WTC11 (cell line): ENCODE results near the gene LRP10. TPM values are rescaled to one million over a fixed set of nuclear protein-coding genes. Genes with fewer than 3 reads are reported as not detected.

Experiments
- ATF1 ChIP-seq: sonication (generic); formaldehyde crosslinking; IDR thresholded peaks from 2 replicates; pipeline ENCODE4 v1.8.1; 2023; ENCODE audit warnings: mild to moderate bottlenecking, moderate library complexity, missing genetic modification reagents
- CREB1 ChIP-seq: sonication (generic); formaldehyde crosslinking; IDR thresholded peaks from 2 replicates; pipeline ENCODE4 v1.8.0; 2023; ENCODE audit warnings: mild to moderate bottlenecking, missing genetic modification reagents
- CREM ChIP-seq: sonication (generic); formaldehyde crosslinking; IDR thresholded peaks from 2 replicates; pipeline ENCODE4 v1.8.1; 2022; ENCODE audit warnings: mild to moderate bottlenecking, missing genetic modification reagents, moderate library complexity
- GTF2I ChIP-seq: fragments of 250-450 bp; sonication (Bioruptor Pico); conservative IDR thresholded peaks from 2 replicates; pipeline ENCODE4 v1.4.0; 2021; ENCODE audit warnings: mild to moderate bottlenecking
- HMGA2 ChIP-seq: fragments of 250-450 bp; sonication (Bioruptor Pico); IDR thresholded peaks from 2 replicates; pipeline ENCODE4 v1.4.0; 2021; ENCODE audit warnings: mild to moderate bottlenecking, moderate library complexity
- JAZF1 ChIP-seq: fragments of 250-450 bp; sonication (Bioruptor Pico); IDR thresholded peaks from 2 replicates; pipeline ENCODE4 v1.9.0; 2021; ENCODE audit warnings: moderate library complexity, mild to moderate bottlenecking, inconsistent platforms
- NFYB ChIP-seq: sonication (generic); formaldehyde crosslinking; conservative IDR thresholded peaks from 2 replicates; pipeline ENCODE4 v1.8.0; 2022; ENCODE audit warnings: low read depth, missing genetic modification reagents
- NR1H2 ChIP-seq: sonication (generic); formaldehyde crosslinking; IDR thresholded peaks from 2 replicates; pipeline ENCODE4 v1.9.0; 2021; ENCODE audit warnings: mild to moderate bottlenecking, moderate library complexity, missing genetic modification reagents
- PRRX2 ChIP-seq: fragments of 250-450 bp; sonication (Bioruptor Pico); IDR thresholded peaks from 2 replicates; pipeline ENCODE4 v1.8.0; 2021; ENCODE audit warnings: mild to moderate bottlenecking
- TCF7 ChIP-seq: sonication (generic); formaldehyde crosslinking; IDR thresholded peaks from 2 replicates; pipeline ENCODE4 v1.8.0; 2022; ENCODE audit warnings: mild to moderate bottlenecking, low read depth, missing genetic modification reagents, moderate library complexity
- TEAD4 ChIP-seq: sonication (generic); formaldehyde crosslinking; IDR thresholded peaks from 2 replicates; pipeline ENCODE4 v1.8.0; 2022; ENCODE audit warnings: mild to moderate bottlenecking, missing genetic modification reagents
- ZBTB21 ChIP-seq: sonication (generic); formaldehyde crosslinking; IDR thresholded peaks from 2 replicates; pipeline ENCODE4 v1.8.1; 2023; ENCODE audit warnings: mild to moderate bottlenecking, missing genetic modification reagents, borderline replicate concordance
- ZNF219 ChIP-seq: sonication (generic); formaldehyde crosslinking; IDR thresholded peaks from 2 replicates; pipeline ENCODE4 v1.8.0; 2023; ENCODE audit warnings: missing genetic modification reagents, mild to moderate bottlenecking, borderline replicate concordance
- ZNF232 ChIP-seq: sonication (generic); formaldehyde crosslinking; IDR thresholded peaks from 2 replicates; pipeline ENCODE4 v1.8.0; 2022; ENCODE audit warnings: mild to moderate bottlenecking, missing genetic modification reagents
- ZNF671 ChIP-seq: fragments of 250-450 bp; sonication (Bioruptor Pico); IDR thresholded peaks from 2 replicates; pipeline ENCODE4 v1.8.0; 2021; ENCODE audit warnings: mild to moderate bottlenecking
- total RNA-seq: library from RNA; stranded (reverse); gene quantifications from 3 replicates; pipeline ENCODE4 v1.2.3, GENCODE V29; 2021
- TF ChIP-seq, protein P1 (sequence below): sonication (generic); formaldehyde crosslinking; IDR thresholded peaks from 2 replicates; pipeline ENCODE4 v1.8.0; 2022; ENCODE audit warnings: mild to moderate bottlenecking, missing genetic modification reagents
- TF ChIP-seq, protein P2 (sequence below): sonication (generic); formaldehyde crosslinking; conservative IDR thresholded peaks from 2 replicates; pipeline ENCODE4 v1.8.1; 2023; ENCODE audit warnings: mild to moderate bottlenecking, low read depth, missing genetic modification reagents, moderate library complexity
- TF ChIP-seq, protein P3 (sequence below): sonication (generic); formaldehyde crosslinking; IDR thresholded peaks from 2 replicates; pipeline ENCODE4 v1.8.1; 2023; ENCODE audit warnings: mild to moderate bottlenecking, moderate library complexity, missing genetic modification reagents
- TF ChIP-seq, protein P4 (sequence below): fragments of 250-450 bp; sonication (Bioruptor Pico); IDR thresholded peaks from 2 replicates; pipeline ENCODE4 v1.9.0; 2021; ENCODE audit warnings: mild to moderate bottlenecking
- TF ChIP-seq, protein P5 (sequence below): sonication (generic); formaldehyde crosslinking; conservative IDR thresholded peaks from 2 replicates; pipeline ENCODE4 v1.8.1; 2022; ENCODE audit warnings: mild to moderate bottlenecking, missing genetic modification reagents
- TF ChIP-seq, protein P6 (sequence below): sonication (generic); formaldehyde crosslinking; IDR thresholded peaks from 2 replicates; pipeline ENCODE4 v1.8.1; 2023; ENCODE audit warnings: mild to moderate bottlenecking, missing genetic modification reagents
- TF ChIP-seq, protein P7 (sequence below): sonication (generic); formaldehyde crosslinking; IDR thresholded peaks from 2 replicates; pipeline ENCODE4 v1.8.0; 2022; ENCODE audit warnings: mild to moderate bottlenecking, missing genetic modification reagents
- TF ChIP-seq, protein P8 (sequence below): fragments of 250-450 bp; sonication (Bioruptor Pico); IDR thresholded peaks from 2 replicates; pipeline ENCODE4 v2.1.2; 2022; ENCODE audit warnings: mild to moderate bottlenecking, moderate library complexity
- TF ChIP-seq, protein P9 (sequence below): sonication (generic); formaldehyde crosslinking; IDR thresholded peaks from 2 replicates; pipeline ENCODE4 v1.8.1; 2022; ENCODE audit warnings: low read depth, mild to moderate bottlenecking, moderate library complexity, missing genetic modification reagents, borderline replicate concordance
- TF ChIP-seq, protein P10 (sequence below): sonication (generic); formaldehyde crosslinking; IDR thresholded peaks from 2 replicates; pipeline ENCODE4 v1.8.1; 2022; ENCODE audit warnings: missing genetic modification reagents, borderline replicate concordance

The LRP10 gene
- total RNA-seq, 1 experiment from 2014 or later: 24.0 TPM

DNA sequence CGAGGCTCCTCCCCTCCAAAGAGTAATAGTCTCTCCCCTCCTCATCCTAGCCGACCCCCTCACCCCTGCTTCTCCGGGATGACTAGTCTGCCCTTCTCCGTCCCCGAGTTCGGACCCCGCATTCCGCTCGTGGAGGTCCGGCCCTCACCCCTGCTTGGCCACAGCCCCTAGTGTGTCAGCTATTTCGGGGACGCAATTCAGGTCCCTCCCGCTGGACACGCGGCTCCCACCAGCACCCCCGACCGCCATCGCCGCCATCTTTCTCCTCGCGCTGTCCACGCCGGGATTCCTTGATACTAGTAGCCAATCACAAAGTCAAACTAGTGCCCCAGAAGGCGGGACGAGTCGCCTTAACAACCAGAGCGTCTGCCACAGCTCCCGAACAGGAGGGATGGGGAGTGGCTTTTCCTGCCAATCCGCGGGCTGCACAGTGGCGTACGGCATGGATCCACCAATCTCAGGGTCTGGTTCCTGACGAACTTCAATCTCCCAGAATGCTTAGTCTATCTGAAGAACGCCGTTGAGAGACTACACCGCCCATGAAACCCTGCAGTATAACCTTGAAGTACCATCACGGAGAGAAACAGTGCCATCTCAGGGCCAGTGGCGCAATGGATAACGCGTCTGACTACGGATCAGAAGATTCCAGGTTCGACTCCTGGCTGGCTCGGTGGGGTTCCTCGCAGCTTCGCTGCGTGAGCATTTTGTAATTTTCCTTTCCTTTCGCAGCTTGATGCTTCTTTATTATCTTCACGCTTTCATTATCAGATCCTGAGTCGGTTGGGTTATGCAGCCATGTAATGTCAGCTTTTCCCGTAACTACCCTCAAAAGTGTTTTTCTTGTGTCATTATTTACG lies 57.8 kb downstream of the LRP10 start, which contains the start of gene PRMT5 (continued):
- TF ChIP-seq, protein P1, sequence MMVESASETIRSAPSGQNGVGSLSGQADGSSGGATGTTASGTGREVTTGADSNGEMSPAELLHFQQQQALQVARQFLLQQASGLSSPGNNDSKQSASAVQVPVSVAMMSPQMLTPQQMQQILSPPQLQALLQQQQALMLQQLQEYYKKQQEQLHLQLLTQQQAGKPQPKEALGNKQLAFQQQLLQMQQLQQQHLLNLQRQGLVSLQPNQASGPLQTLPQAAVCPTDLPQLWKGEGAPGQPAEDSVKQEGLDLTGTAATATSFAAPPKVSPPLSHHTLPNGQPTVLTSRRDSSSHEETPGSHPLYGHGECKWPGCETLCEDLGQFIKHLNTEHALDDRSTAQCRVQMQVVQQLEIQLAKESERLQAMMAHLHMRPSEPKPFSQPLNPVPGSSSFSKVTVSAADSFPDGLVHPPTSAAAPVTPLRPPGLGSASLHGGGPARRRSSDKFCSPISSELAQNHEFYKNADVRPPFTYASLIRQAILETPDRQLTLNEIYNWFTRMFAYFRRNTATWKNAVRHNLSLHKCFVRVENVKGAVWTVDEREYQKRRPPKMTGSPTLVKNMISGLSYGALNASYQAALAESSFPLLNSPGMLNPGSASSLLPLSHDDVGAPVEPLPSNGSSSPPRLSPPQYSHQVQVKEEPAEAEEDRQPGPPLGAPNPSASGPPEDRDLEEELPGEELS (CRISPR knock-in tag): 0 out of 2 replicates have a peak, but pooled peaks have one; percentile 13
- no peak for TF ChIP-seq NR1H2
- TF ChIP-seq, protein P2, sequence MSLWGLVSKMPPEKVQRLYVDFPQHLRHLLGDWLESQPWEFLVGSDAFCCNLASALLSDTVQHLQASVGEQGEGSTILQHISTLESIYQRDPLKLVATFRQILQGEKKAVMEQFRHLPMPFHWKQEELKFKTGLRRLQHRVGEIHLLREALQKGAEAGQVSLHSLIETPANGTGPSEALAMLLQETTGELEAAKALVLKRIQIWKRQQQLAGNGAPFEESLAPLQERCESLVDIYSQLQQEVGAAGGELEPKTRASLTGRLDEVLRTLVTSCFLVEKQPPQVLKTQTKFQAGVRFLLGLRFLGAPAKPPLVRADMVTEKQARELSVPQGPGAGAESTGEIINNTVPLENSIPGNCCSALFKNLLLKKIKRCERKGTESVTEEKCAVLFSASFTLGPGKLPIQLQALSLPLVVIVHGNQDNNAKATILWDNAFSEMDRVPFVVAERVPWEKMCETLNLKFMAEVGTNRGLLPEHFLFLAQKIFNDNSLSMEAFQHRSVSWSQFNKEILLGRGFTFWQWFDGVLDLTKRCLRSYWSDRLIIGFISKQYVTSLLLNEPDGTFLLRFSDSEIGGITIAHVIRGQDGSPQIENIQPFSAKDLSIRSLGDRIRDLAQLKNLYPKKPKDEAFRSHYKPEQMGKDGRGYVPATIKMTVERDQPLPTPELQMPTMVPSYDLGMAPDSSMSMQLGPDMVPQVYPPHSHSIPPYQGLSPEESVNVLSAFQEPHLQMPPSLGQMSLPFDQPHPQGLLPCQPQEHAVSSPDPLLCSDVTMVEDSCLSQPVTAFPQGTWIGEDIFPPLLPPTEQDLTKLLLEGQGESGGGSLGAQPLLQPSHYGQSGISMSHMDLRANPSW (CRISPR knock-in tag): no peak
- TF ChIP-seq, protein P3, sequence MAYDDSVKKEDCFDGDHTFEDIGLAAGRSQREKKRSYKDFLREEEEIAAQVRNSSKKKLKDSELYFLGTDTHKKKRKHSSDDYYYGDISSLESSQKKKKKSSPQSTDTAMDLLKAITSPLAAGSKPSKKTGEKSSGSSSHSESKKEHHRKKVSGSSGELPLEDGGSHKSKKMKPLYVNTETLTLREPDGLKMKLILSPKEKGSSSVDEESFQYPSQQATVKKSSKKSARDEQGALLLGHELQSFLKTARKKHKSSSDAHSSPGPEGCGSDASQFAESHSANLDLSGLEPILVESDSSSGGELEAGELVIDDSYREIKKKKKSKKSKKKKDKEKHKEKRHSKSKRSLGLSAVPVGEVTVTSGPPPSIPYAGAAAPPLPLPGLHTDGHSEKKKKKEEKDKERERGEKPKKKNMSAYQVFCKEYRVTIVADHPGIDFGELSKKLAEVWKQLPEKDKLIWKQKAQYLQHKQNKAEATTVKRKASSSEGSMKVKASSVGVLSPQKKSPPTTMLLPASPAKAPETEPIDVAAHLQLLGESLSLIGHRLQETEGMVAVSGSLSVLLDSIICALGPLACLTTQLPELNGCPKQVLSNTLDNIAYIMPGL (CRISPR knock-in tag): peak; percentile 89
- peak; percentile 26; the same call in 1 of the 2 replicates for TF ChIP-seq ZNF219 (CRISPR knock-in tag)
- TF ChIP-seq, protein P4, sequence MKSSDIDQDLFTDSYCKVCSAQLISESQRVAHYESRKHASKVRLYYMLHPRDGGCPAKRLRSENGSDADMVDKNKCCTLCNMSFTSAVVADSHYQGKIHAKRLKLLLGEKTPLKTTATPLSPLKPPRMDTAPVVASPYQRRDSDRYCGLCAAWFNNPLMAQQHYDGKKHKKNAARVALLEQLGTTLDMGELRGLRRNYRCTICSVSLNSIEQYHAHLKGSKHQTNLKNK (CRISPR knock-in tag): no peak
- TF ChIP-seq, protein P5, sequence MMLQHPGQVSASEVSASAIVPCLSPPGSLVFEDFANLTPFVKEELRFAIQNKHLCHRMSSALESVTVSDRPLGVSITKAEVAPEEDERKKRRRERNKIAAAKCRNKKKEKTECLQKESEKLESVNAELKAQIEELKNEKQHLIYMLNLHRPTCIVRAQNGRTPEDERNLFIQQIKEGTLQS (CRISPR knock-in tag): no peak
- no peak for TF ChIP-seq JAZF1 (CRISPR knock-in tag)
- TF ChIP-seq TCF7 (CRISPR knock-in tag): no peak
- peak; percentile 70 for TF ChIP-seq NFYB (CRISPR knock-in tag)
- TF ChIP-seq TEAD4: no peak
- TF ChIP-seq HMGA2: no peak
- no peak for TF ChIP-seq CREB1 (CRISPR knock-in tag)
- TF ChIP-seq, protein P6, sequence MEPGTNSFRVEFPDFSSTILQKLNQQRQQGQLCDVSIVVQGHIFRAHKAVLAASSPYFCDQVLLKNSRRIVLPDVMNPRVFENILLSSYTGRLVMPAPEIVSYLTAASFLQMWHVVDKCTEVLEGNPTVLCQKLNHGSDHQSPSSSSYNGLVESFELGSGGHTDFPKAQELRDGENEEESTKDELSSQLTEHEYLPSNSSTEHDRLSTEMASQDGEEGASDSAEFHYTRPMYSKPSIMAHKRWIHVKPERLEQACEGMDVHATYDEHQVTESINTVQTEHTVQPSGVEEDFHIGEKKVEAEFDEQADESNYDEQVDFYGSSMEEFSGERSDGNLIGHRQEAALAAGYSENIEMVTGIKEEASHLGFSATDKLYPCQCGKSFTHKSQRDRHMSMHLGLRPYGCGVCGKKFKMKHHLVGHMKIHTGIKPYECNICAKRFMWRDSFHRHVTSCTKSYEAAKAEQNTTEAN (CRISPR knock-in tag): no peak
- no peak; the same call in 1 of the 2 replicates for TF ChIP-seq CREM
- 0 out of 2 replicates have a peak, but pooled peaks have one; percentile 66 for TF ChIP-seq ZNF232 (CRISPR knock-in tag)
- no peak for TF ChIP-seq ZNF671
- TF ChIP-seq, protein P7, sequence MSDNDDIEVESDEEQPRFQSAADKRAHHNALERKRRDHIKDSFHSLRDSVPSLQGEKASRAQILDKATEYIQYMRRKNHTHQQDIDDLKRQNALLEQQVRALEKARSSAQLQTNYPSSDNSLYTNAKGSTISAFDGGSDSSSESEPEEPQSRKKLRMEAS (CRISPR knock-in tag): peak; percentile 95
- no peak for TF ChIP-seq PRRX2 (CRISPR knock-in tag)
- no peak for TF ChIP-seq GTF2I
- TF ChIP-seq ZBTB21: no peak
- TF ChIP-seq, protein P8, sequence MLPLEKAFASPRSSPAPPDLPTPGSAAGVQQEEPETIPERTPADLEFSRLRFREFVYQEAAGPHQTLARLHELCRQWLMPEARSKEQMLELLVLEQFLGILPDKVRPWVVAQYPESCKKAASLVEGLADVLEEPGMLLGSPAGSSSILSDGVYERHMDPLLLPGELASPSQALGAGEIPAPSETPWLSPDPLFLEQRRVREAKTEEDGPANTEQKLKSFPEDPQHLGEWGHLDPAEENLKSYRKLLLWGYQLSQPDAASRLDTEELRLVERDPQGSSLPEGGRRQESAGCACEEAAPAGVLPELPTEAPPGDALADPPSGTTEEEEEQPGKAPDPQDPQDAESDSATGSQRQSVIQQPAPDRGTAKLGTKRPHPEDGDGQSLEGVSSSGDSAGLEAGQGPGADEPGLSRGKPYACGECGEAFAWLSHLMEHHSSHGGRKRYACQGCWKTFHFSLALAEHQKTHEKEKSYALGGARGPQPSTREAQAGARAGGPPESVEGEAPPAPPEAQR (CRISPR knock-in tag): no peak
- TF ChIP-seq, protein P9, sequence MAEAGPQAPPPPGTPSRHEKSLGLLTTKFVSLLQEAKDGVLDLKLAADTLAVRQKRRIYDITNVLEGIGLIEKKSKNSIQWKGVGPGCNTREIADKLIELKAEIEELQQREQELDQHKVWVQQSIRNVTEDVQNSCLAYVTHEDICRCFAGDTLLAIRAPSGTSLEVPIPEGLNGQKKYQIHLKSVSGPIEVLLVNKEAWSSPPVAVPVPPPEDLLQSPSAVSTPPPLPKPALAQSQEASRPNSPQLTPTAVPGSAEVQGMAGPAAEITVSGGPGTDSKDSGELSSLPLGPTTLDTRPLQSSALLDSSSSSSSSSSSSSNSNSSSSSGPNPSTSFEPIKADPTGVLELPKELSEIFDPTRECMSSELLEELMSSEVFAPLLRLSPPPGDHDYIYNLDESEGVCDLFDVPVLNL (CRISPR knock-in tag): no peak
- no peak for TF ChIP-seq ATF1 (CRISPR knock-in tag)
- TF ChIP-seq, protein P10, sequence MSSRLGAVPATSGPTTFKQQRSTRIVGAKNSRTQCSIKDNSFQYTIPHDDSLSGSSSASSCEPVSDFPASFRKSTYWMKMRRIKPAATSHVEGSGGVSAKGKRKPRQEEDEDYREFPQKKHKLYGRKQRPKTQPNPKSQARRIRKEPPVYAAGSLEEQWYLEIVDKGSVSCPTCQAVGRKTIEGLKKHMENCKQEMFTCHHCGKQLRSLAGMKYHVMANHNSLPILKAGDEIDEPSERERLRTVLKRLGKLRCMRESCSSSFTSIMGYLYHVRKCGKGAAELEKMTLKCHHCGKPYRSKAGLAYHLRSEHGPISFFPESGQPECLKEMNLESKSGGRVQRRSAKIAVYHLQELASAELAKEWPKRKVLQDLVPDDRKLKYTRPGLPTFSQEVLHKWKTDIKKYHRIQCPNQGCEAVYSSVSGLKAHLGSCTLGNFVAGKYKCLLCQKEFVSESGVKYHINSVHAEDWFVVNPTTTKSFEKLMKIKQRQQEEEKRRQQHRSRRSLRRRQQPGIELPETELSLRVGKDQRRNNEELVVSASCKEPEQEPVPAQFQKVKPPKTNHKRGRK (CRISPR knock-in tag): no peak
